OCI-LY7 (cell line): Measurements from ENCODE around the gene LYRM1.

ENCODE experiments used
- CTCF ChIP-seq: fragments of 200-600 bp; sonication (generic); conservative IDR thresholded peaks from 2 replicates; pipeline ENCODE4 v1.5.1; 2014; ENCODE audit warnings: mild to moderate bottlenecking, antibody characterized with exemption, low read length, moderate library complexity, mixed read lengths
- EZH2phosphoT487 ChIP-seq: fragments of 200-600 bp; sonication (generic); IDR thresholded peaks from 2 replicates; pipeline ENCODE4 v1.6.1; 2018; ENCODE audit warnings: low read depth, borderline replicate concordance, mild to moderate bottlenecking, mixed run types, antibody characterized with exemption, low read length, moderate library complexity, mixed read lengths

- TF ChIP-seq CTCF (no peak), EZH2phosphoT487 (no peak)
These were observed 49.1 kb downstream of the LYRM1 start for GRCh38 chr16:20949660-20950059.
